Ecto neural progenitor cell (in vitro differentiated cells): ENCODE results near the gene GHITM.
"Not testable (repeated sequence)": the region's sequence is repeated elsewhere in the genome, so short reads cannot be mapped to it uniquely, and the experiment has no call there.

Experiments used
- DNase-seq: peaks from one replicate; pipeline ENCODE4 v3.0.0-alpha.2; 2018; ENCODE audit warnings: low spot score

GHITM gene

DNA sequence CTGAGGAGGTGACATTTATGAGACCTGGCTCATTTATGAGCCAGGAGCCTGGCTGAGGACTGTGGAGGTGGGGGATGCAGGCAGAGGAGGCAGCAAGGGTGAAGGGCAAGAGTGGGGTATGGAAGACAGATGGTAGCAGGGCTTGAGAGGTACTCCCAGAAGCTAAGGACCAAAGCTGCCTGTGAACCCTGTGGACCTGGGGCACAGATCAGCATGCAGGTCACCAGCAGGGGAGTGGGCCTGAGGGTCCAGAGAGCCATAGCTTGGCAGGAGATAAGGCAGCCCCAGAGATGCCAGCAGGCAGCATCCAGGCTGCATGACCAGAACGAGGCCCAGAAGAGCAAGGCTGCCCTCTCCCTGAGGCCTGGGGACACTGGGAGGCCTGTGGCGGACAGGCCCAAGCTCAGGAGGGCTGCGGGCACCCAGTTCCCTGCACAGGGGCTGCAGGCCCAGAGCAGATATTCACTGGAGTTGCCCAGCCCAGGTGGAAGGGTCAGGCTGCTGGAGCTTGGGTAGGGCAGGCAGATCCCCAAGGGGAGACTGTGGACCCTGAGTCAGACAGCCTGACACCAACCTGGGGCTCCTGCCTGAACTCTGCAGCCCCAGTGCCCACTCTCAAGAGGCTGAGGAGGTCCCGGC, 37.6 kb downstream of the GHITM start:
- DNase-seq: no peak

DNA sequence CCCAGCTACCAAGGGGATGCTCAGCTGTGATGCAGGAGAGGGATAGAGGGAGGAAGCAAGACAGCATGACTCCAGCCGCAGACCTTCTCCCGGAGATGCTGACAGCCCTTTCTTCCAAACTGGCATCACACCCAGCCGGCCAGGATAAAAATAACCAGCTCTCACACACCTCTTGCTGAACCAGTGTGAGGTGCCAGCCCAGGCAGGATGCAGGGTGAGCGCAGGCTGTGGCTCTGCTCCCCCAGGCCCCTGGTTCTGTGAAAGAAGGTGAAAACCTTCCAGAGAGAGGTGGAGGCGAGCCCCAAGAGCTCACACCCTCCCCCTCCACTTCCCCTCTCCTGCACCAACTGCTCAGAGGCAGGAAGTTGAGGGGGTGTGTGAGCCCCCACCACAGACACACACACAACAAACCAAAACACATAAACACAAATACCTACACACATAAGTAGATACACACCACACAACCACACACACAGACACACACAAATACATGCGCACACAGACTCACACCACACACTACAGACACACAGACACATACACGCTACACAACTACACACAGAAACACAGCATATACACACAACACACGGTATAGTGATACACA, 38.3 kb downstream of the GHITM start:
- no peak for DNase-seq

GRCh38 chr10:84178160-84178609, 38.9 kb downstream of the GHITM start:
- no peak for DNase-seq

- no peak for DNase-seq
Measured at GRCh38 chr10:84179059-84179710, 39.9 kb downstream of the GHITM start.

DNA sequence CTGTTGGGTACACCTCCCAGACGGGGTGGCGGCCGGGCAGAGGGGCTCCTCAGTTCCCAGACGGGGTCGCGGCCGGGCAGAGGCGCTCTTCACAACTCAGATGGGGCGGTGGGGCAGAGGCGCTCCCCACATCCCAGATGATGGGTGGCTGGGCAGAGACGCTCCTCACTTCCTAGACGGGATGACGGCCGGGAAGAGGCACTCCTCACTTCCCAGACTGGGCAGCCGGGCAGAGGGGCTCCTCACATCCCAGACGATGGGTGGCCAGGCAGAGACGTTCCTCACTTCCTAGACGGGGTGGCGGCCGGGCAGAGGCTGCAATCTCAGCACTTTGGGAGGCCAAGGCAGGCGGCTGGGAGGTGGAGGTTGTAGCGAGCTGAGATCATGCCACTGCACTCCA, 41.1 kb downstream of the GHITM start:
- not testable (repeated sequence) for DNase-seq

- no peak for DNase-seq
Measured at GRCh38 chr10:84181631-84182030, 42.3 kb downstream of the GHITM start.

GRCh38 chr10:84184517-84184916, 45.2 kb downstream of the GHITM start:
- DNase-seq: no peak

DNA sequence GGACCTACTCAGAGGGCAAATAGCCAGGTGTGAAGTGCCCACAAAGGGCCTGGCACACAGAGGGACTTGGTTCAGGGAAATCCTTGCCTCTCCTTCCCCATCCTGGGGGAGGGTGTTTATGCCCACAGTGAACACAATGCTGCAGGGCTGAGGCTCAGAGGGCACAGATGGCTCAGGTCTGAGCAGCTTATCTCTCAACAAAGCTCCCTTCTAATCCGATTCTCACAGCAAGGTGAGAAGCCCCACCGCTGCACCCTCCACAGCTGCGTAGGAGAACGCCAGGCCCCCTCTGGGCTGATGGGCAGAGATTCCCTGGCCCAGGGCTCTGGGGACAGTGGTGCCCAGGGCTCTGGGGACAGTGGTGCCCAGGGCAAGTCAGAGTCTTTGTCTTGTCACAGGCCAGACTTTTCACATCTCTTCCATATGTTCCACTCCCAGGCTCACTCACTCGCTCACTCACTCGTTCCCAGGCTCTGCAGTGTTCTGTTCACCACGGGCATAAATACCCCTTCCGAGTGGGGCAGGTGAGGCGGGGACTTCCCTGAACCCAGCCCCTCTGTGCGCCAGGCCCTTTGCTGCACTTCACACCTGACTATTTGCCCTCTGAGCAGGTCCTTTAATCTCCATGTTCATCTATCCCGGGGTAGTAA, 46.3 kb downstream of the GHITM start:
- DNase-seq: no peak

DNA sequence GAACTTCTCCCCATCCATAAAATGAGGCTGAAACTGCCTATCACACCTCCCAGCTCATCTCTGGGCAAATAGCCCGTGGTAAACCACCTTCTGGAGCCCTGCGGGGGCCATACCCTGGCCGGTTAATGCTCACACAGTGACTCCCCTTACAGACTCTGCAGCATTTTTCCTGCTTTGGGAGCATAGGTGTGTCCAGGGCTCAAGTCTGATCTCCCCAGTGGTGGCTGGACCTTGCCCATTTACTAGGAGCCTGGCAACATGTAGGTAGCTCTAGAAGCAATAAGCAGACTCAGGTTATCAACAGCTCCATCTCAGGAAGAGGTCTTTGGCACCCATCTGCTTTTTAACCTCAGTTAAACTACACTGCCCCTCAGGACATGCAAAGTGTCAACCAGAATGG, 49.5 kb downstream of the GHITM start:
- no peak for DNase-seq

DNA sequence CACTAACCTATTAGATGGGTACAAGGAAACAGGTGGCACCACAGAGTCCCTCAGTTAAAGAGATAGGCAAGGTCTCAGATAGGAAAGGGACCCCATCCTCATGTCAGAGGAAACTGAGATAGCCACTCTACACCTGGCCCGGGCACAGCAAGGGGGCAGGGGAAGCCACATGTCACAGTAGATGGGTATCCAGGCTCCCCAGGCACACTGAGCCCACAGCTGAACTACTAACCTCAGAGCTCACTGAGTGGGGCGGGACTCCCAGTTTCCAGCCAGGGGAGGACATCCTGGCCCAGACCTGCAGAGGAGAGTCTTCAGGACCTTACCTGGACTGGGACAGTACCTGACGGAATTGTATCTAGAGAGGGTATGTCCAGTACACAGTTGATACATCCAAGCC, 51.3 kb downstream of the GHITM start:
- no peak for DNase-seq

DNA sequence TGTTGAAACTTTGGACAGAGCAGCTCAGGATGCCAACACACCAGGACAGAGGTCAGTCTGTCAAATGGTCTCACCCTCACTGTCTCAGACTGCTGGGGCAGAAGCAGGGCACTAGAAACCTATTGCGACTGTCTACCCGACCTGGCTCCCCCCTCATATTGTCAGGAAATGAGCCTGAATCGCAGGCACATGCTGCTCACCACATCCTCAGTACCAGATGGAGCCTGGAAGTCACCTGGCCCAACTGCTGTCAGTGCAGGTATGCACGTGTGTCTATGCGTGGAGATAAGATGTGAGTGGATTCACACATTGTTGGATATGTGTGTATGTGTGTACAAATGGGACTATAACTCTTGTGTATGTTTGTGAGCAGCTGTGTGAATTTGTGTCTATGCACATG, 51.8 kb downstream of the GHITM start:
- DNase-seq: no peak

DNA sequence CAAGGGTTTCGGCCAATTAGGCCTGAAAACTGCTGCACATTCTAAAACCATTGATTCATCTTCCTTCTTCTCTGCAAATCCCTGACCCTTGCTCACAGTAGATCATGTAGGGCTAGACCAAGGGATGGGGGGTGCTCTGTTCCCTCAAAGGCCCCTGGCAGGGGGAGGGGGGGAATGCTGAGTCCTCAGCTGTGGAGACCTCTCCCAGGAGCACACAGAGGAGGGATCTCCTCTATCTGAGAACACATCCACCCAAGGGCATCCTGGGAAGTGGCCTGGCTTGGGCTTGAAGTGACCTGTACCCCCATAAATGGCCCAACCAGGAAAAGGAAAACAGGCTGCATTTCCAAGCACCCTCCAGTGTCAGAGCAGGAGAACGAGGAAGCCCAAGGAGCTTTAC, 54.0 kb downstream of the GHITM start:
- DNase-seq: no peak

- DNase-seq: peak; percentile 59
Measured at GRCh38 chr10:84193846-84194423, 54.6 kb downstream of the GHITM start.

DNA sequence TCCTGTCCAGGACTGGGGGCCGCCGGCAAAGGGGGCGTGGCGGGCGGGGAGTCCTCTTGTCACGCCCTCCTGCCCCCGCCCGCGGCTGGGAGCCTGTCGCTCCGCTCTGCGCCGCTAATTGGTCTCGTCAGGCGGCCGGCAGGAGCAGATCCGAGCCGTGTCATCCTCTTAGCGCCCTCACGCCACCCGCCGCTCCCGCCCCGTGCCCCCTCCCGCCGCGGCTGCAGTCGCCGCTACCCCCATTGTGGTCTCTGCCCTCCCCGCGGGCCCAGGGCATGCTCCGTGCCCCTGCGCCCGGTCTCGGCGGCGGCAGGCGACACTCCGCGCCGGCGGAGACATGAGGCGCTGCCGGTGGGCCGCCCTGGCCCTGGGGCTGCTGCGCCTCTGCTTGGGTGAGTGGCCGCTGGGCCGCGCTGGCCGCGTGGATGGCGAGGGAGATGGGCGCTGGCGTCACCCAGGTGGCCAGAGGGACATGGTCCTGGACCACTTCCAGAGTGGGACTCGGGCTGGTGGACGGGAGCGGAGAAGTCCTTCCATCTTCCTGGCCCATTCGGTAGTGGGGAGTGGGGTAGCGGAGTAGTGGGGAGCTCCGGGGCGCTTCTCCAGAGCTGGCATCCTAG, 55.2 kb downstream of the GHITM start, which contains the start of gene CDHR1:
TSS of gene CDHR1 (plus strand) at position 114 of the 620 bp plus-strand sequence. CDS start at position 338, 224 bp downstream.
- DNase-seq: peak; percentile 83

- no peak for DNase-seq
Measured at GRCh38 chr10:84195044-84195830, 55.9 kb downstream of the GHITM start.

- DNase-seq: no peak
Measured at GRCh38 chr10:84196083-84196482, 56.8 kb downstream of the GHITM start.

DNA sequence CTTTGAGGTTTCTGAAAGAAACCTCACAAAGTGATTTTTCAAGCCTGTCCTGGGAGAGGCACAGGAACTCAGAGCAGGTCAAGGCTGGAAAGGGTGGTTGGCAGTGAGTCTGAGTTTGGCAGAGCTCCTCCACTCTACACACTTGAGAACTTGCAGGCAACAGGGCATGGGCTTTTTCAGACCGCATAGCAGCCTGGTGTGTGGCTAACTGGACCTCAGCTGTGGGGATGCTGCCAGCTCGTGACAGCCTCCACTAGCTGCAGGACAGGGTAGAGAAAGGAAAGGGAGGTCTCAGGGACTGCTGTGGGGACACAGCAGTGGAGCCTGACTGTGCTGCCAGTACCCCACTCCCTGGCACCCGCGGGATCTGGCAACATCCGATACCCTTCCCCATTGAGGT, 57.6 kb downstream of the GHITM start:
- DNase-seq: no peak

GRCh38 chr10:84197643-84198042, 58.3 kb downstream of the GHITM start:
- DNase-seq: no peak

DNA sequence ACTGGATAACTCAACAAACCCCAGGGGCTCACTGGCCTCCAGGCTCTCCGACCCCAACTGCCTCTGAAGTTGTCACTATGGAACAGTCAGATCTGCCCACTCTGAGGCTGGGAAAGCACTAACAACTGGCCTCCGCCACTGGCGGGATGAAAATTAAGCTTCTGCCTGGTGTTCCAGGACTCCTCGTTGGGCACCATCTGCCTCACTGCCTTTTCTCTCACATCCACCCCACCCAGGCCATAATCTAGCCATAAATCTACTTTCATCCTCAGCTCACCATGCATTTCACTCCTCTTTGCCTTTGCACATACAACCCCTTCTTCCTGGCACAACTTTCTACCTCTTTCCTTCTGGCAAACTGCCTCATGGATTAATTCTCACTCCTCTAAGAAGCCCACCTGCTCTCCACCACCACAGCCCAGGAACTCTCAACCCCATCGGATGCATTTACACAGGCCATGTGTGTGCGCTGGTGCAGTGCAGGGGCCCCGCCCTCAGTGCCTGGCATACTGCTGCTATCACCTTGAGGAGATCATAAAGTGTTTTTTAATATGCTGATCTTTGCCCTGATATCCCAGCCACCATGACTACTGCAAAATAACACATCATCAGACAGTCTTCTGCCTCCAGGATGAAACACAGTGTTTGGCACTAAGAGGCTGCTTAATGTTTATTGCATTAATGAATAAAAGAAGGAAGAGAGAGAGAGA, 59.1 kb downstream of the GHITM start:
- DNase-seq: no peak

DNA sequence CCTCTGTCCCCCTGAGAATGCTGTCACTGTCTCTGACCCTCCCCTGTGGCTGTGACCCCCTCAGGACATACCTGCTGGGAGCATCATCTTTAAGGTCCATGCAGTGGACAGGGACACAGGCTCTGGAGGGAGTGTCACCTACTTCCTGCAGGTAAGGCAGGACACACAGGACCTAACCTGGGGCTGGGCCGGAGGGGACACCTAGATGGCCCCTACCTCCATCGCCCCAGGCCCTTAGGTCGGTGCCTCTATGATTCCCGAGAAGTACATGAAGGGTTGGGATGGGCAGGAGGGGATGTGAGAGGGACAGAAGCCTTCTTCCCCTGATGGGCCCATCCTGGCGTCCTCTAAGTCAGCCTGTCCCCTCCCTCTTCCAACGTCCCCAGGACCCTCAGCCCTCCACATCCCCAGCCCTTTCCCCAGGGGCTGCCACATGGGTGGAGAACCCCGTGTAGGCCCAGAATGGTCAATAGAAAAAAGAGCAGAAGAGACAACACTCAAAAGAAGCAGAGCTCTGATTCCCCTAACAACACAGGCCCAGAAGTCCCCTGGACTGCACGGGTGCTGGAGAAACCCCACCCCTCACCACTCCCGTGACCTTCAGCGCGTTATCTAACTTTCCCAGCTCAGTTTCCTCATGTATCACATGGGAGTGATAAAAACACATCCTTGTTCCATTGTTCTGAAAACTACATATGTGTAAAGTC, 61.4 kb downstream of the GHITM start:
- DNase-seq: no peak
